ENCODE results near the gene FICD. TPM values are rescaled to one million over a fixed set of nuclear protein-coding genes. Genes with fewer than 3 reads are reported as not detected.

Gene FICD
- polyA plus RNA-seq, 1 donor from 2014 or later: 1.5 TPM

DNA sequence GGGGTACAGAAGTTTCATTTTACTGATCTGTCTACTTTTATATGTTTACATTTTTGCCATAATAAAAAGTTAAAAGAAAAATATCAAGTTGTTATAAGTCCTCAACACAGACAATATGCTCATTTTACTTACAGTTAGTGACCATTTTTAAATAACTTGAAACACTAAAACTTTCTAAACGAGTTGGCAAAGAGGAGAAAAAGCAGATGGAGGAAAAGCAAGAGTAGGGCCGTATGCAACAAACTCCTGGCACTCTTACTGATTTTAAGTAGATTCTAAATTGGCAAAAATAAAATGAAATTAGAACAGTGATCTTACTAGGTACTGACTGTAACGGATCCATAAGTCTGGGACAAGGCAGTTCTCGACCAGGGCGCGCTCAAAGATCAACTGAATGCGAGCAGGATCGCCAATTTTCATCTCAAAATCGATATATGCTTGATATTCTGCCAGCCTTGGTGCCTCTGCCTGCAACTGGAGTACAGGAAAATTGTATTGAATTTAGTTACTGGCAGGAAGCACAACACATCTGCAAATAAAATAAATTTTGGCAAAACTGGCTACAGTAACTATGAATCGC, 23.6 kb downstream of the FICD start:
- no peak overlapping the region for H3K9ac ChIP-seq (ENCODE audit: low read length)
- no peak overlapping the region for H3K4me2 ChIP-seq (ENCODE audit: low read length)
- H3K79me2 ChIP-seq (replicated peaks; ENCODE audit: insufficient read depth, low read length): peaks cover 5% of the 10 kb centered on the region
- no peak overlapping the region for H3K27ac ChIP-seq (ENCODE audit: low read length)
- H3K9me2 ChIP-seq (ENCODE audit: insufficient read depth, low read length): no peaks in the 10 kb centered on the region
- TF ChIP-seq REST (IDR thresholded peaks at IDR 0.05; ENCODE audit: borderline replicate concordance): no peak
- no peak for TF ChIP-seq POLR2AphosphoS5 (IDR thresholded peaks at IDR 0.05)
- no peak for TF ChIP-seq TAF1 (IDR thresholded peaks at IDR 0.05; ENCODE audit: low read depth)
- TF ChIP-seq RAD21 (conservative IDR thresholded peaks at IDR 0.05): no peak
- TF ChIP-seq, protein P1, sequence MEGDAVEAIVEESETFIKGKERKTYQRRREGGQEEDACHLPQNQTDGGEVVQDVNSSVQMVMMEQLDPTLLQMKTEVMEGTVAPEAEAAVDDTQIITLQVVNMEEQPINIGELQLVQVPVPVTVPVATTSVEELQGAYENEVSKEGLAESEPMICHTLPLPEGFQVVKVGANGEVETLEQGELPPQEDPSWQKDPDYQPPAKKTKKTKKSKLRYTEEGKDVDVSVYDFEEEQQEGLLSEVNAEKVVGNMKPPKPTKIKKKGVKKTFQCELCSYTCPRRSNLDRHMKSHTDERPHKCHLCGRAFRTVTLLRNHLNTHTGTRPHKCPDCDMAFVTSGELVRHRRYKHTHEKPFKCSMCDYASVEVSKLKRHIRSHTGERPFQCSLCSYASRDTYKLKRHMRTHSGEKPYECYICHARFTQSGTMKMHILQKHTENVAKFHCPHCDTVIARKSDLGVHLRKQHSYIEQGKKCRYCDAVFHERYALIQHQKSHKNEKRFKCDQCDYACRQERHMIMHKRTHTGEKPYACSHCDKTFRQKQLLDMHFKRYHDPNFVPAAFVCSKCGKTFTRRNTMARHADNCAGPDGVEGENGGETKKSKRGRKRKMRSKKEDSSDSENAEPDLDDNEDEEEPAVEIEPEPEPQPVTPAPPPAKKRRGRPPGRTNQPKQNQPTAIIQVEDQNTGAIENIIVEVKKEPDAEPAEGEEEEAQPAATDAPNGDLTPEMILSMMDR (IDR thresholded peaks at IDR 0.05; ENCODE audit: poor library complexity, severe bottlenecking): no peak
- TF ChIP-seq MXI1 (conservative IDR thresholded peaks at IDR 0.05; ENCODE audit: poor library complexity, severe bottlenecking): no peak
- no peak for TF ChIP-seq EP300 (conservative IDR thresholded peaks at IDR 0.05; ENCODE audit: poor library complexity, severe bottlenecking)
- TF ChIP-seq EZH2 (IDR thresholded peaks at IDR 0.05; ENCODE audit: borderline replicate concordance, insufficient read depth, low read length, poor library complexity, severe bottlenecking): no peak
- TF ChIP-seq SMC3 (conservative IDR thresholded peaks at IDR 0.05; ENCODE audit: poor library complexity): no peak
- H3F3A ChIP-seq (ENCODE audit: insufficient read depth, low read length, poor library complexity, severe bottlenecking): no peaks in the 10 kb centered on the region
- H3K36me3 ChIP-seq (ENCODE audit: insufficient read depth, low read length): peaks cover 11% of the 10 kb centered on the region
- H3K4me3 ChIP-seq (ENCODE audit: low read length): no peak overlapping the region
- no peak overlapping the region for H2AFZ ChIP-seq (ENCODE audit: low read depth, low read length)
- no peaks in the 10 kb centered on the region for H3K27me3 ChIP-seq (ENCODE audit: insufficient read depth, low read depth, low read length)
- no peaks in the 10 kb centered on the region for H3K9me3 ChIP-seq (ENCODE audit: low read length)
- peaks cover 3% of the 10 kb centered on the region for H4K20me1 ChIP-seq (ENCODE audit: insufficient read depth)

DNA sequence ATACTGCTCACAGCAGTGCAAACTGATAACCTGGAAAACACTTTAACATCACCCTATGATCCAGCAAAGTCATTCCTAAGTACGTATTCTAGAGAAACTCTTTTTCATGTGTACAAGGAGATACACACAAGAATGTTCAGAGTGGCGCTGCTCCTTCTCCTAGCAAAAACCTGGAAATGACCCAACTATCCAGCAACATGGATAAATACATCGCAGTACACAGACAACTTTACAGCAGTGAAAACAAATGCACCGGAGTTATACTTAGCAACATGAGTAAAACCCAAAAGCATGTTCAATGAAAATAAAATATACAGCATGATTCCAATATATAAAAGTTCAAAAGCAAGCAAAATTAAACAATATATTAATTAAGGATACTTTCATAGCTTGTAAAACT, 27.2 kb downstream of the FICD start:
- no peaks in the 10 kb centered on the region for H3K27me3 ChIP-seq (ENCODE audit: insufficient read depth, low read depth, low read length)
- peaks cover 5% of the 10 kb centered on the region for H3K79me2 ChIP-seq (replicated peaks; ENCODE audit: insufficient read depth, low read length)
- no peak overlapping the region for H3K4me2 ChIP-seq (ENCODE audit: low read length)
- TF ChIP-seq REST (IDR thresholded peaks at IDR 0.05; ENCODE audit: borderline replicate concordance) (no peak), EP300 (conservative IDR thresholded peaks at IDR 0.05; ENCODE audit: poor library complexity, severe bottlenecking) (no peak), SMC3 (conservative IDR thresholded peaks at IDR 0.05; ENCODE audit: poor library complexity) (no peak), POLR2AphosphoS5 (IDR thresholded peaks at IDR 0.05) (no peak), RAD21 (conservative IDR thresholded peaks at IDR 0.05) (no peak), MXI1 (conservative IDR thresholded peaks at IDR 0.05; ENCODE audit: poor library complexity, severe bottlenecking) (no peak), EZH2 (IDR thresholded peaks at IDR 0.05; ENCODE audit: borderline replicate concordance, insufficient read depth, low read length, poor library complexity, severe bottlenecking) (no peak), TAF1 (IDR thresholded peaks at IDR 0.05; ENCODE audit: low read depth) (no peak)
- TF ChIP-seq, protein P1 (IDR thresholded peaks at IDR 0.05; ENCODE audit: poor library complexity, severe bottlenecking): no peak
- H4K20me1 ChIP-seq (ENCODE audit: insufficient read depth): peaks cover 3% of the 10 kb centered on the region
- H3K36me3 ChIP-seq (ENCODE audit: insufficient read depth, low read length): no peaks in the 10 kb centered on the region
- H3F3A ChIP-seq (ENCODE audit: insufficient read depth, low read length, poor library complexity, severe bottlenecking): no peaks in the 10 kb centered on the region
- no peak overlapping the region for H3K4me3 ChIP-seq (ENCODE audit: low read length)
- no peak overlapping the region for H2AFZ ChIP-seq (ENCODE audit: low read depth, low read length)
- H3K9ac ChIP-seq (ENCODE audit: low read length): no peak overlapping the region
- H3K9me2 ChIP-seq (ENCODE audit: insufficient read depth, low read length): no peaks in the 10 kb centered on the region
- H3K9me3 ChIP-seq (ENCODE audit: low read length): no peaks in the 10 kb centered on the region
- H3K27ac ChIP-seq (ENCODE audit: low read length): no peak overlapping the region

All from neural cell (in vitro differentiated cells).